A673 (cell line): ENCODE results near the gene DMXL1. TPM values are rescaled to one million over a fixed set of nuclear protein-coding genes. Genes with fewer than 3 reads are reported as not detected.
A peak's percentile ranks its signal among the peaks of the same experiment; 100 is the strongest.

ENCODE experiments used
- BruUV-seq: library from RNA; stranded (reverse); fragments of 400-500 nt; replicated peaks from 2 replicates; lab custom pipeline; 2021; lab: Mats Ljungman, UMichigan
- CTCF ChIA-PET: fragments of 300-600 bp; sonication (Branson Sonifier 250); formaldehyde crosslinking; loops from one replicate; lab custom pipeline; 2022; ENCODE audit warnings: antibody characterized with exemption; lab: Charles Lee
- POLR2A ChIA-PET: fragments of 300-600 bp; sonication (Branson Sonifier 250); formaldehyde crosslinking; loops from one replicate; lab custom pipeline; 2022; ENCODE audit warnings: antibody characterized with exemption; ENCODE audit not compliant: low non-redundant PET; lab: Charles Lee
- DNase-seq: peaks from one replicate; pipeline ENCODE4 v3.0.0-alpha.2; 2015; ENCODE audit warnings: low spot score
- H3K27ac ChIP-seq: fragments of 200-600 bp; sonication (generic); 2 replicates; pipeline ENCODE4 v1.5.1; 2016; ENCODE audit warnings: mixed run types, low read depth, mild to moderate bottlenecking, mixed read lengths, antibody characterized with exemption, low read length; ENCODE audit not compliant: poor library complexity, severe bottlenecking
- H3K27me3 ChIP-seq: fragments of 200-600 bp; sonication (generic); replicated peaks from 2 replicates; pipeline ENCODE4 v1.6.1; 2017; ENCODE audit warnings: mixed run types, low read depth, mild to moderate bottlenecking, mixed read lengths, antibody characterized with exemption, low read length; ENCODE audit not compliant: insufficient read depth, poor library complexity
- H3K36me3 ChIP-seq: fragments of 200-600 bp; sonication (generic); 2 replicates; pipeline ENCODE4 v1.6.1; 2016; ENCODE audit warnings: mixed run types, mild to moderate bottlenecking, mixed read lengths, antibody characterized with exemption, low read length; ENCODE audit not compliant: insufficient read depth, poor library complexity, severe bottlenecking
- H3K4me1 ChIP-seq: fragments of 200-600 bp; sonication (generic); 2 replicates; pipeline ENCODE4 v1.6.1; 2017; ENCODE audit warnings: mixed run types, mild to moderate bottlenecking, mixed read lengths, antibody characterized with exemption, low read length; ENCODE audit not compliant: insufficient read depth, poor library complexity, severe bottlenecking
- H3K4me3 ChIP-seq: fragments of 200-600 bp; sonication (generic); 2 replicates; pipeline ENCODE4 v1.5.1; 2016; ENCODE audit warnings: low read depth, mixed run types, mild to moderate bottlenecking, mixed read lengths, low read length; ENCODE audit not compliant: poor library complexity, severe bottlenecking
- H3K9me3 ChIP-seq: fragments of 200-600 bp; sonication (generic); 2 replicates; pipeline ENCODE4 v1.6.1; 2016; ENCODE audit warnings: mixed run types, low read depth, mild to moderate bottlenecking, mixed read lengths, antibody characterized with exemption, low read length; ENCODE audit not compliant: poor library complexity, severe bottlenecking
- EZH2 ChIP-seq: fragments of 200-600 bp; sonication (generic); IDR thresholded peaks from 2 replicates; pipeline ENCODE4 v1.6.1; 2017; ENCODE audit warnings: borderline replicate concordance, low read depth, mild to moderate bottlenecking, mixed read lengths, antibody characterized with exemption, low read length; ENCODE audit not compliant: poor library complexity, severe bottlenecking
- intact Hi-C: fragments of 100-400 bp; cut with micrococcal nuclease; formaldehyde crosslinking; loops from one replicate; pipeline ENCODE4 v1.10.0; 2022; ENCODE audit not compliant: unreplicated experiment
- total RNA-seq: library from RNA; stranded (reverse); gene quantifications from 2 replicates; pipeline ENCODE4 v1.2.3, GENCODE V29; 2021
- TF ChIP-seq, protein P1 (sequence below): fragments of 300-800, 200-600 bp; sonication (generic); conservative IDR thresholded peaks from 2 replicates; pipeline ENCODE4 v1.5.1; 2017; ENCODE audit warnings: low read depth, mild to moderate bottlenecking, antibody characterized with exemption, low read length, moderate library complexity, mixed read lengths

The DMXL1 gene
- total RNA-seq, 1 experiment from 2014 or later = 30.9 TPM

DNA sequence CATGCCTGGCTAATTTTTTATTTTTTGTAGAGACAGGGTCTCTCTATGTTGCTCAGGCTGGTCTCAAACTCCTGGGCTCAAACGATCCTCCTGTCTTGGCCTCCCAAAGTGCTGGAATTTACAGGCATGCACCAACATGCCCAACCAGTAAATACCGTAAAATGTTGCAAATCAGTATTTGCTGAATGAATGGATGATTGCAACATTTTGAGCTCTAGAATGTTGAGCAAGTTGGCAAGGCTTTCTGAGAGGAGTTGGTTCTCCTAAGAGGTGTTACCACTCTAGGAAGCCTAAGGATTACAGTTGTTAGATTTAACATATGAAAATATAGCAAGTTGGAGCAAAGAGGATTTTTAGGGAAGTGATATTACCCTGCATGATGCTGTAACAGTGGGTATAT lies 15.6 kb upstream of the DMXL1 start:
- Histone ChIP-seq H3K9me3 (no peaks in the 10 kb centered on the region), H3K4me3 (no peak overlapping the region), H3K4me1 (peaks cover 7% of the 10 kb centered on the region), H3K27ac (no peak overlapping the region), H3K36me3 (no peaks in the 10 kb centered on the region), H3K27me3 (no peaks in the 10 kb centered on the region)
- TF ChIP-seq, protein P1, sequence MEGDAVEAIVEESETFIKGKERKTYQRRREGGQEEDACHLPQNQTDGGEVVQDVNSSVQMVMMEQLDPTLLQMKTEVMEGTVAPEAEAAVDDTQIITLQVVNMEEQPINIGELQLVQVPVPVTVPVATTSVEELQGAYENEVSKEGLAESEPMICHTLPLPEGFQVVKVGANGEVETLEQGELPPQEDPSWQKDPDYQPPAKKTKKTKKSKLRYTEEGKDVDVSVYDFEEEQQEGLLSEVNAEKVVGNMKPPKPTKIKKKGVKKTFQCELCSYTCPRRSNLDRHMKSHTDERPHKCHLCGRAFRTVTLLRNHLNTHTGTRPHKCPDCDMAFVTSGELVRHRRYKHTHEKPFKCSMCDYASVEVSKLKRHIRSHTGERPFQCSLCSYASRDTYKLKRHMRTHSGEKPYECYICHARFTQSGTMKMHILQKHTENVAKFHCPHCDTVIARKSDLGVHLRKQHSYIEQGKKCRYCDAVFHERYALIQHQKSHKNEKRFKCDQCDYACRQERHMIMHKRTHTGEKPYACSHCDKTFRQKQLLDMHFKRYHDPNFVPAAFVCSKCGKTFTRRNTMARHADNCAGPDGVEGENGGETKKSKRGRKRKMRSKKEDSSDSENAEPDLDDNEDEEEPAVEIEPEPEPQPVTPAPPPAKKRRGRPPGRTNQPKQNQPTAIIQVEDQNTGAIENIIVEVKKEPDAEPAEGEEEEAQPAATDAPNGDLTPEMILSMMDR = no peak
- no peak for TF ChIP-seq EZH2
- no TSS peak for BruUV-seq
- POLR2A ChIA-PET = no interaction called here
- CTCF ChIA-PET = no interaction called here
- DNase-seq = peak; percentile 24
- intact Hi-C loops = no loop called here

DNA sequence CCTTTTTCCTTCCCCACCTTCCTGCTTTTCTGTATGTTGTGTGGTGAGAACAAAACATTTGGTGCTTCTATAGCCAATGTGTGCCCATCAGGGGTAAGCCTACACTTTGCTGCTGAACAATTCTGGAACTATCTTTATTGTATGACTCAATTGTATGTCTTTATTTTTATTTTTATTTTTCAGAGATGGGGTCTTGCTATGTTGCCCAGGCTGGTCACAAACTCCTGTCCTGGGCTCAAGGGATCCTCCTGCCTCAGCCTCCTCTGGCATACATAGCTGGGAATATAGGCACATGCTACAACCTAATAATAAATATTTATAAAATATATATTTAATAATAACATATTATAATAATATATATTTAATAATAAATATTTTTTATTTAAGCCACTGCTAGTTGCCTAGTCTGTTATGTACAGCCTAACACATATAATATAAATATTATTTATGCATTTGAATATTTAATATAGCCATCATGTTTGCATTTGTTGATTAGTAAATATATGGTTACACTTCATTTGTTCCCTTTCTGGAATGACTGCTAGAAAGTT lies 11.8 kb upstream of the DMXL1 start:
- H3K4me1 ChIP-seq = peaks cover 5% of the 10 kb centered on the region
- no peaks in the 10 kb centered on the region for H3K36me3 ChIP-seq
- BruUV-seq = no TSS peak
- POLR2A ChIA-PET = no interaction called here
- H3K9me3 ChIP-seq = no peaks in the 10 kb centered on the region
- no peak overlapping the region for H3K4me3 ChIP-seq
- H3K27me3 ChIP-seq = no peaks in the 10 kb centered on the region
- no peak for DNase-seq
- intact Hi-C loops = no loop called here
- CTCF ChIA-PET = no interaction called here
- TF ChIP-seq, protein P1 = no peak
- no peak for TF ChIP-seq EZH2
- H3K27ac ChIP-seq = no peak overlapping the region

DNA sequence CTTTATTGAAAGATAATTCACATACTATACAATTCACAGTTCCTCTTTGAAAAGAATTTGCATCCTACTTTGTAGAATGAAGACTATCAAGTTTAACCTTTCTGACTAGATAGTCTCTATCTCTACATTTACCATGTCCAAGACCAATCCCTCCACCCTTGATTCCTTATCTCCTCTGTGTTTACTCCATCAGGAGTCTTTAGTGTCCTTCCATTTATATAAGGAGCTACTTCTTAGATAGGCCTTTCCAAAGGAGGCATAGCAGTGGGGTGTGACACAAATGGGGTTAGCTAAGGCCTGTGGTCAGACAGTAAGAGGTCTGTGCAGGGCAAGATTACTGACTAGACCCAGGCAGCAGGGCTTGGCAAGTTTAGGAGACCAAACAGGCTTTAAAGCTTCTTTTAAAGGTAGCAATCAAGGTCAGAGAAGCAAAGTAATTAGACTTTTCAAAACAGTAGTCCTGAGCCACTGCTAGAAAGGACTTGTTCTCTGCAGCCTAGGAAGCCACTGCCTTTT lies 11.1 kb upstream of the DMXL1 start:
- ChIA-PET CTCF (no interaction called here), POLR2A (no interaction called here)
- no peaks in the 10 kb centered on the region for H3K27me3 ChIP-seq
- no peak overlapping the region for H3K27ac ChIP-seq
- intact Hi-C loops = no loop called here
- peaks cover 5% of the 10 kb centered on the region for H3K4me1 ChIP-seq
- no peak overlapping the region for H3K4me3 ChIP-seq
- no TSS peak for BruUV-seq
- no peak for DNase-seq
- no peak for TF ChIP-seq EZH2
- TF ChIP-seq, protein P1 = no peak
- no peaks in the 10 kb centered on the region for H3K36me3 ChIP-seq
- H3K9me3 ChIP-seq = no peaks in the 10 kb centered on the region
